DOHH2 (cell line): ENCODE measurements around the gene ESYT2.

Experiments
- H3F3A ChIP-seq: fragments of 200-600 bp; sonication (generic), shearing (Covaris generic); 2 replicates; pipeline ENCODE4 v1.6.0; 2016; ENCODE audit warnings: antibody characterized with exemption, mild to moderate bottlenecking; ENCODE audit not compliant: control insufficient read depth, insufficient read depth
- H3K27ac ChIP-seq: fragments of 200-600 bp; sonication (generic); 2 replicates; pipeline ENCODE4 v1.5.1; 2014; ENCODE audit warnings: low read depth, mild to moderate bottlenecking, low read length, moderate library complexity
- H3K27me3 ChIP-seq: fragments of 200-600 bp; sonication (generic); 2 replicates; pipeline ENCODE4 v1.6.1; 2014; ENCODE audit warnings: mild to moderate bottlenecking, low read length, mixed read lengths; ENCODE audit not compliant: control insufficient read depth
- H3K36me3 ChIP-seq: fragments of 200-600 bp; sonication (generic); 2 replicates; pipeline ENCODE4 v1.6.1; 2014; ENCODE audit warnings: mild to moderate bottlenecking, low read length, moderate library complexity, mixed read lengths; ENCODE audit not compliant: control insufficient read depth
- H3K4me1 ChIP-seq: fragments of 200-600 bp; sonication (generic); 2 replicates; pipeline ENCODE4 v1.6.1; 2014; ENCODE audit warnings: mild to moderate bottlenecking, low read length, mixed read lengths; ENCODE audit not compliant: control insufficient read depth
- H3K4me2 ChIP-seq: fragments of 200-600 bp; sonication (generic); 2 replicates; pipeline ENCODE4 v1.6.0; 2014; ENCODE audit warnings: mild to moderate bottlenecking, low read length, moderate library complexity
- H3K4me3 ChIP-seq: fragments of 200-600 bp; sonication (generic); 2 replicates; pipeline ENCODE4 v1.5.1; 2014; ENCODE audit warnings: mild to moderate bottlenecking, low read length, mixed read lengths
- H3K79me2 ChIP-seq: fragments of 200-600 bp; sonication (generic); 2 replicates; pipeline ENCODE4 v1.6.1; 2014; ENCODE audit warnings: mild to moderate bottlenecking, low read length, mixed read lengths; ENCODE audit not compliant: control insufficient read depth
- H3K9me2 ChIP-seq: fragments of 200-600 bp; sonication (generic); replicated peaks from 2 replicates; pipeline ENCODE4 v1.6.1; 2014; ENCODE audit warnings: mild to moderate bottlenecking, low read length, mixed read lengths; ENCODE audit not compliant: control insufficient read depth
- H3K9me3 ChIP-seq: fragments of 200-600 bp; sonication (generic); 2 replicates; pipeline ENCODE4 v1.6.1; 2014; ENCODE audit warnings: antibody characterized with exemption, low read length, mixed read lengths; ENCODE audit not compliant: control insufficient read depth, insufficient read depth
- H4K20me1 ChIP-seq: fragments of 200-600 bp; sonication (generic); 2 replicates; pipeline ENCODE4 v1.6.0; 2014; ENCODE audit warnings: low read depth, mild to moderate bottlenecking, antibody characterized with exemption, low read length, moderate library complexity; ENCODE audit not compliant: control insufficient read depth, insufficient read depth
- CTCF ChIP-seq: fragments of 200-600 bp; sonication (generic); IDR thresholded peaks from one replicate; pipeline ENCODE4 v1.5.1; 2014; ENCODE audit warnings: antibody characterized with exemption, mild to moderate bottlenecking, low read depth, low read length; ENCODE audit not compliant: poor library complexity, severe bottlenecking
- EZH2phosphoT487 ChIP-seq: fragments of 200-600 bp; sonication (generic); IDR thresholded peaks from 2 replicates; pipeline ENCODE4 v1.6.1; 2017; ENCODE audit warnings: borderline replicate concordance, mild to moderate bottlenecking, antibody characterized with exemption, low read length, moderate library complexity, mixed read lengths

The ESYT2 gene

GRCh38 chr7:158747408-158747807 is 81.9 kb downstream of the ESYT2 start:
- H3K9me3 ChIP-seq = no peaks in the 10 kb centered on the region
- no peaks in the 10 kb centered on the region for H3K9me2 ChIP-seq
- no peak overlapping the region for H3K4me2 ChIP-seq
- H3K79me2 ChIP-seq = no peaks in the 10 kb centered on the region
- TF ChIP-seq CTCF (no peak), EZH2phosphoT487 (no peak)
- no peak overlapping the region for H3K4me3 ChIP-seq
- no peaks in the 10 kb centered on the region for H3K4me1 ChIP-seq
- H3K36me3 ChIP-seq = peaks cover 16% of the 10 kb centered on the region; the same call in 1 of the 2 replicates
- H4K20me1 ChIP-seq = no peaks in the 10 kb centered on the region
- H3K27me3 ChIP-seq = no peaks in the 10 kb centered on the region
- no peaks in the 10 kb centered on the region for H3F3A ChIP-seq
- H3K27ac ChIP-seq = no peak overlapping the region

GRCh38 chr7:158746957-158747356 is 82.4 kb downstream of the ESYT2 start:
- Histone ChIP-seq H3K79me2 (no peaks in the 10 kb centered on the region), H3K9me3 (no peaks in the 10 kb centered on the region), H3K27me3 (no peaks in the 10 kb centered on the region), H3K4me1 (no peaks in the 10 kb centered on the region), H4K20me1 (no peaks in the 10 kb centered on the region), H3K4me3 (no peak overlapping the region), H3K4me2 (no peak overlapping the region), H3K36me3 (peaks cover 16% of the 10 kb centered on the region; the same call in 1 of the 2 replicates), H3F3A (no peaks in the 10 kb centered on the region), H3K9me2 (no peaks in the 10 kb centered on the region), H3K27ac (no peak overlapping the region)
- TF ChIP-seq EZH2phosphoT487 = no peak
- no peak for TF ChIP-seq CTCF

- Histone ChIP-seq H3K36me3 (peaks cover 32% of the 10 kb centered on the region), H3K4me2 (no peak overlapping the region), H3K9me3 (no peaks in the 10 kb centered on the region), H3K4me3 (no peak overlapping the region), H3K9me2 (no peaks in the 10 kb centered on the region), H3K27ac (no peak overlapping the region), H3K79me2 (no peaks in the 10 kb centered on the region), H3K4me1 (no peaks in the 10 kb centered on the region), H3K27me3 (no peaks in the 10 kb centered on the region), H3F3A (0 out of 2 replicates have a peak, but pooled peaks cover 2% of the 10 kb centered on the region), H4K20me1 (no peaks in the 10 kb centered on the region)
- TF ChIP-seq EZH2phosphoT487 (no peak), CTCF (no peak)
These were observed 84.1 kb downstream of the ESYT2 start for GRCh38 chr7:158745057-158745715.
